HG03469 (cell line): ENCODE data around the gene OTOP3.
A peak's percentile ranks its signal among the peaks of the same experiment; 100 is the strongest.
"Not testable (repeated sequence)": the region's sequence is repeated elsewhere in the genome, so short reads cannot be mapped to it uniquely, and the experiment has no call there.

Source experiments
- ATAC-seq: cut with Tn5 transposase; IDR thresholded peaks from one replicate; pipeline ENCODE4 v1.9.1; 2021; ENCODE audit warnings: mild to moderate bottlenecking, moderate library complexity, moderate number of reproducible peaks; ENCODE audit not compliant: unreplicated experiment

OTOP3 gene

GRCh38 chr17:74979408-74980146 lies 43.9 kb downstream of the OTOP3 start:
- ATAC-seq, result no peak

- ATAC-seq, result no peak
Measured at GRCh38 chr17:74981318-74981978, 45.8 kb downstream of the OTOP3 start.

- ATAC-seq, result no peak
Measured at GRCh38 chr17:74981979-74982662, 46.4 kb downstream of the OTOP3 start.

- not testable (repeated sequence) for ATAC-seq
Measured at GRCh38 chr17:74982663-74983313, 47.1 kb downstream of the OTOP3 start.

GRCh38 chr17:74986206-74986576 lies 50.5 kb downstream of the OTOP3 start:
- ATAC-seq, result no peak

- ATAC-seq, result peak; percentile 88
Measured at GRCh38 chr17:74987418-74987908, 51.8 kb downstream of the OTOP3 start, which contains the start of gene CDR2L. CDR2L (plus strand) TSS chr17:74987632; CDS start chr17:74988044, 412 bp downstream.

GRCh38 chr17:74987909-74988711 lies 52.4 kb downstream of the OTOP3 start:
- no peak for ATAC-seq

GRCh38 chr17:74990581-74991105 lies 54.9 kb downstream of the OTOP3 start:
- no peak for ATAC-seq

GRCh38 chr17:74992223-74992622 lies 56.5 kb downstream of the OTOP3 start:
- no peak for ATAC-seq

- ATAC-seq, result no peak
Measured at GRCh38 chr17:74994440-74994839, 58.7 kb downstream of the OTOP3 start.

- no peak for ATAC-seq
Measured at GRCh38 chr17:74995847-74996246, 60.1 kb downstream of the OTOP3 start.

- no peak for ATAC-seq
Measured at GRCh38 chr17:74998783-74999182, 63.1 kb downstream of the OTOP3 start.

GRCh38 chr17:74999523-74999922 lies 63.8 kb downstream of the OTOP3 start:
- no peak for ATAC-seq
